Endothelial cell of hepatic sinusoid (primary cell): ENCODE data around the gene ARMC12.
"Not testable (repeated sequence)": the region's sequence is repeated elsewhere in the genome, so short reads cannot be mapped to it uniquely, and the experiment has no call there.

Experiments used
- in situ Hi-C: cut with HindIII; loops from 2 replicates; pipeline ENCODE4 v1.10.0; 2017; ENCODE audit warnings: low sequenced_read_pairs

ARMC12 gene

GRCh38 chr6:35734319-35734718 is 2.5 kb upstream of the ARMC12 start:
- in situ Hi-C loops = not testable (repeated sequence)

DNA sequence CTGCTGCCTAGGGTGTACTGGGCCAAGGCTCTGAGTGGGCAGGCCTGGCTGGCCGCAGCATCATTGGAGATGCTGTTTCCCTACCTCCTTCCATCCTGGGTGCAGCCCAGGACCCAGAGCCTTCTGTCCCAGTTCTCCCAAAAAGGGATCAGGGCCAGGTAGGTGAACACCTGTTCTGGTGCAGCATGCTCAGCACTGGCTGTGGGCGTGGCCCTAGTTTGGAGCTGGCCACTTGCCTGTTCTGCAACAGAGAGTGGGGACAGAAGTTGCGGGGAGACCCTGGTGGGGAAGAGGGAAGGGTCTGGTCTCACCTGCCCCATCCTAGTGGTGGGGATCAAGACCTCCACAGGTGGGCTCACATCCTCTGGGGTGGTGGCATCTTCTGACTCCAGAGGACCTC is 1.4 kb upstream of the ARMC12 start:
- in situ Hi-C loops = no loop called here

- in situ Hi-C loops = no loop called here
These were observed 458 bp upstream of the ARMC12 start for GRCh38 chr6:35736253-35736894.

- in situ Hi-C loops = no loop called here
These were observed 780 bp downstream of the ARMC12 start for GRCh38 chr6:35737413-35738211.

DNA sequence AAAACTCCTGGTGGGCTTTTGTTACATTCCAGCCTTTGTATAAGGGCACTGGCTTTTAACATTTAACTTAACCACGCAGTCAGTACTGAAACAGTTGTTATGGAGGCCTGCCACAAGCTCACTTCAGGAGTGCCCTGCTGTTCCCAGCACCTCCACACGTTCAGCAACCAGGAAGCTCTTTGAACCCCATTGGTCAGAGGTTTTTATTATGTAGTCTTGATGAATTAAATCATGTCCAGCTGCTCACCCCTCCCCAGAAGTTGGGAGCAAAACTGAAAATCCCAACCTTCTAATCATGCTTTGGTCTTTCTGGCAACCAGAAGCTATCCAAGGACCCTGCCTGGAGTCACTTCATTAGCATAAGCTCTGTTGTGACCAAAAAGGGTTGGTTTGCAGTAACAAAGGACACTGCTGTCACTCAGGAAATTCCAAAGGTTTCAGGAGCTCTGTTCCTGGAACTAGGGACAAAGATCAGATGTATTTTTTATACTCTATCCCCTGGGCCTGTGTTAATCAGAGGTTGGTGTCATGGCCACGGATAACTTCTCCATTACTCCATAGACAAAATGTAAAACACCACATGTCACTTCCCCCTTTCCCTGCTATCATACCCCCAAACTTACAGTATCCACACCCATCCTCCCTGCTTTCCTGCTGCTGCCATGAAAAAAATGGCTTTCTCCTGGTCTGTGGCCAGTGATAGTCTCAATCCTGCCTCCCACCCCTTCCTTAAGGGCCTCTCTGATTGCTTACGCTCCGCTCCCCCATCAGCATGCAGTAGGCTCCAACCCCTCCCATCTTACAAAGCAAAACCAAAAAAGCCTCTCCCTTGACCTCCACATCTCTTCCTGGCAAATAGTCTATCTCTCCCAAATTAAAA is 3.1 kb downstream of the ARMC12 start:
- in situ Hi-C loops = no loop called here

DNA sequence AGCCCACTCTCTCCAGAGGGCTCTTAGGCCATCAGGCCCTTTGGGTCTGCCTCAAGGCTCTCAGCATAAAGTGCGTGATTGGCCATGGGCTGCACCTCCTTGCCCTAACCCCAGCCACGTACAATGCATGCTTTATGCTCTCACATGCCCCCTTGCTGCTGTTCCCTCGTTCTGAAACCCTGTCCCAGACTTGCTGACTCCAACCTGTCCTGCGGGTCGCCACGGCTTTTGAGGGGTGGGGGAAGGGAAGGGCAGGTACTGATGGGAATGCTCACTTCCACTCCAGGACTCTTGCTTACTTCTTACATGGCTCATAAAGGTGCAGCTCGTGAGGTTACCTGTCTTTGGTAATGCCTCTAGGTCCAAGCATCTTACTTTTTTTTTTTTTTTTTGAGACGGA is 6.0 kb downstream of the ARMC12 start:
- in situ Hi-C loops = no loop called here

DNA sequence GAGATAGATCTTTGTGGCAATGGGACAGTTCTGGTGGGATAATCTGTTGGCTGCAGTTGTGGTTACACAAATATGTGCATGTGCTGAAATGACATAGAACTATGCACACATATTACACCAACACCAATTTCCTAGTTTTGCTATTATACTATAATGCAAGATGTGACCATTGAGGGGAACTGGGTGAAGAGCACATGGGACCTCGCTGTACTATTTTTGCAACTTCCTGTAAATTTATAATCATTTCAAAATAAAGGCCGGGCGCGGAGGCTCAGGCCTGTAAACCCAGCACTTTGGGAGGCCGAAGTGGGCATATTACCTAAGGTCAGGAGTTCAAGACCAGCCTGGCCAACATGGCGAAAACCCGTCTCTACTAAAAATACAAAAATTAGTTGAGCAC is 8.7 kb downstream of the ARMC12 start:
- in situ Hi-C loops = no loop called here

DNA sequence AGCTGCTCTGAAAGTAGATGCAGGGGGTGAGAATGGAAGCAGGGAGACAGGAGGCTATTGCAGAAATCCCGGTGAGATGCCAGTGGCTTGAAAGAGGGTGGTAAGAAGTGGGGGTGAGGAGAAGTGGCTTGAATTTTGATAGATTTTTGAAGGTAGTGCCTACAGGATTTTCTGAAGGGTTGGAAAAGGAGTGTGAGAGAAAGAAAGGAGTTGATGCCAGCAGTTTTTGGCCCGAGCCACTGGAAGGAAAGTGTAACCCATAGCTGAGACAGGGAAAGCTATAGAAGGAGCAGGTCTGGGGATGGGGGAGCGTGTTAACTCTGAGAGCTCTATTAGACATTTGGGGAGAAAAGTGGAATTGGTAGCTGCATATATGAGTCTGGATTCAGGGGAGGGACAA is 9.7 kb downstream of the ARMC12 start:
- in situ Hi-C loops = no loop called here

- in situ Hi-C loops = no loop called here
These were observed 11.0 kb downstream of the ARMC12 start for GRCh38 chr6:35747877-35748276.

- in situ Hi-C loops = loop anchor here (5.0 kb wide), 1 partner anchor 47 kb away; the partner anchor contains the start of gene CLPS
These were observed 13.7 kb downstream of the ARMC12 start for GRCh38 chr6:35750557-35750956.

DNA sequence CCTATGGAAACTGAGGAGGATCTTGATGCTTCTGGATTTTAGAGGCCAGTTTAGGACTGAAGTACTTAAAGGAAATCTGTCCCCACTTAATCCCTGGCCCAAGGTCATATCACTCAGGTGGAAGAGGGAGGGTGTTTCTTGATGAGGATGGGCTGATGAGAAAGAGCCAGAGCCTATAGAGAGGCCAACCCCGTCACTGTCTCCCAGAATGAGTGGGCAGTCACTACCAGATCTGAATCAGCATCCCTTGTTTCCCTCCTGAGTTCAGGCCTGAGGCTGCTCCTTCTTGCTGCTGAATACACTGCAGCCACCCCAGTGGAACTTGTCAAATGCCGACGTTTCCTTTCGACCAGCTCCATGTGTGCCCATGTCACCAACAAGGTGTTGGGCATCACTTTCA is 14.8 kb downstream of the ARMC12 start:
- in situ Hi-C loops = loop anchor here (5.0 kb wide), 1 partner anchor 46 kb away; the partner anchor contains the start of gene CLPS

- in situ Hi-C loops = loop anchor here (5.0 kb wide), 1 partner anchor 45 kb away; the partner anchor contains the start of gene CLPS
These were observed 15.5 kb downstream of the ARMC12 start for GRCh38 chr6:35752330-35752729.

DNA sequence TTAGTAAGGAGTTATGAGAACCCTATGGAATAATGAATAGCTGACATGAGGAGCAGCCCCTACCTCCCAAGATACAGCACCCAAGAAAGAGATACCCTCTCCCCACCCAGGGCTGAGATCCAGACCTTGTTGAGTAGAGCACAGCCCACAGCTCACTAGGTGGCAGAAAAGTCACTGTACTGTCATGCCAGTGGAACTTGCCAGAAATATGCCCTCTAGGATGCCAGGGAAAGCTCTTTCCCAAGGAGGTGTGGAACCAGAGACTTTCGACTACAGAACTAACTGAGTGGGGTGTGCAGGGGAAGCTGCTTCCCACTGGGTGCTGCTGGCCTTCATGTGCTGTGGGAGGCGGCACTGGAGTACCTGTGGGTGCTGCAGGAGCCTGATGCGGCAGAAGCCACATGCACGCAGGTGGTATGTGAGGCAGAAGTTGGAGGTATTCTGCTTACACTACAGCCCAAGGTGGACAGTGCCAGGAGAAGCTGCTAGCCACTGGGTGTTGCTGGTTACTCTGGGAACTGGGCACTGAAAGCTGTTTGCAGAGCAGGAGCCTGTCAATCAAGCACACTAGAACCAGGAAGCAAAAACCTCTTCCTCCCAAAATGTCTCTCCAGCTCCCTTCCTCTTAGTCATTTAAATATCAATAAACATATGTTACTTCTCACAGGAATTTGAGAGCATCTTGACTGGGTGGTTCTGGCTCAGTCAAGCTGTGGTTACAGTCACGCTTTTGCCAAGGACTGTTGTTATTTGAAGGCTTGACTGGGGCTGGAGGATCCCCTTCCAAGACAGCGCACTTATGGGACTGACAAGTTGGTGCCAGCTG is 17.8 kb downstream of the ARMC12 start:
- in situ Hi-C loops = loop anchor here (5.0 kb wide), 1 partner anchor 43 kb away; the partner anchor contains the start of gene CLPS

DNA sequence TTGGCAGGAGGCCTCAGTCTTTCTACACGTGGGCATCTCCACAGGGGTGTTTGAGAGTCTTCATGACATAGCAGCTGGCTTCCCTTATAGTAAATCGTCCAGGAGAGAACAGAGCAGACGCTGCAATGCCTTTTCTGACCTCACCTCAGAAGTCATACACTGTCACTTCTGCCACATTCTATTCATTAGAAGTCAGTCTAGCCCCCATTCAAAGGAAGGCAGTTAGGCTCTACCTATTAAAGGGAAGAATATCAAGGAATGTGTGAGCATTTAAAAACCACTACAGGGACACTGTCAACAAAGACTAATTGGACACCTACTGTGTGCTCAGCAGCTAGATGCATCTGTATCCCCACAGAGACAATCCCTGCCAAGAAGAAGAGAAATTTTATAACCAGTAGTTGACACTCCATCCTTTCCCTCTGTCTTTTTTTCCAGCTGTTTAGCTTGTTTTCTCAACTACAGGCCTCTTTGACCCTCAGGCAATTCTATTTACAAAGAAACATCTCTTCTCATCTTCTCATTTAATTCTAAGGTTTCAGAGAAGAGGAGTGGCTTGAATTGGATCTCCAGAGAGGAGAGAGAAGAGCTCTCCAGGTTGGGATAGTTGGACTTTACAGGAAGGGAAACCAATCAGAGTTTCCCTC is 18.6 kb downstream of the ARMC12 start:
- in situ Hi-C loops = no loop called here

DNA sequence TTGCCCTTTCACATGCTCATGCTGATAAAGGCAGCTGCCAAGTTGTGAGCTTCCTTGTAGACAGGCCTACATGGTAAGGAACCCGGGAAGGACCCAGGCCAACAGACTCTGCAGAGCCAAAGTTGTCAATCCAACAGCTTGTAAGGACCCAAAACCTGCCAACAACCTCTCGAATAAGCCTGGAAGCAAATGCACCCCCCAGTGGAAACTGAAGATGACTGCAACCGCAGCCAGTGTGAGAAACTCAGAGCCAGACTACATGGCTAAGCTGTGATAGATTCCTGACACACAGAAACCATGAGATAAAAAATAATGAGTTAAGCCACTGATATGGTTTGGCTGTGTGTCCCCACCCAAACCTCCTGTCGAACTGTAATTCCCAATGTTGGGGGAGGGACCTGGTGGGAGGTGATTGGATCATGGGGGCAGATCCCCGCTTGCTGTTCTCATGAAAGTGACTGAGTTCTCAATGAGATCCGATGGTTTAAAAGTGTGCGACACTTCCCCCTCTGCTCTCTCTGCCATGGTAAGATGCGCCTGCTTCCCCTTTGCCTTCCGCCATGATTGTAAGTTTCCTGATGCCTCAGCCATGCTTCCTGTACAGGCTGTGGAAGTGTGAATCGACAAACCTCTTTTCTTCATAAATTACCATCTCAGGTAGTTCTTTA is 20.8 kb downstream of the ARMC12 start:
- in situ Hi-C loops = no loop called here

DNA sequence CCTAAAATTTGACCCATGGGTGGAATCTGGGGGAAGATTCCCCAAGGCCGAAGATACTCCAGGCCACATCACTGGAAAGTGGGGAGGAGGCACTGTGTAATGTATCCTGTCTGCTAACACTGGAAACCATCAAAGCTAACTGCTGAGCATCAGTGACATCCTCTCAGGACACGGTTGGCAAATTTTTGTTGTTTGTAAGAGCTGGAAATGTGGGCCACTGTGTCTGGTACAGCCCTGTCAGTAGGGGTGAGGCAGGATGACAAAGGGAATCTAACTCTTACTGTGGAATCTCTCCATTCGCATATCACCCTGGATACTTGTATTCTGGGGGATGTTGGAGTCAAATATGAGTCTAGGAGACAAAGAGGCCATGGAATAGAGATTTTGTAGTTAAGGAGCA is 22.6 kb downstream of the ARMC12 start:
- in situ Hi-C loops = no loop called here

DNA sequence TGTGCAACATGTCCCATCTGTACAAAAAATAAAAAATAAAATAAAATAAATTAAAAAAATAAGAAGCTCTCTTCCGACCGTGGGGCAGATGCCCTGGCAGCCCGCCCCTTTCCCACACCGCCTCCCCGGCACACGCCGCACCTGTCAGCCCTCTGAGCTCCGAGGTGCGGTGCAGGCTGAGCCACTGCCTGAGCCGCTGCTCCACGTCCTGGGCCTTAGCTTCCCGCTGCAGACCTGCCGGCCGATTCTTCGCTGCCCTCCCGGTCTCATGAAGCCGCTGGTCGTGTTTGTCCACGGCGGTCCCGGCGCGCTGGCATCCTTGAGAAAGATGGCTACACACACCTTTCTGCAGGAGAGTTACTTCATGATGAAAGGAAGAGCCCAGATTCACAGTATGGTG is 28.9 kb downstream of the ARMC12 start:
- in situ Hi-C loops = no loop called here

- in situ Hi-C loops = no loop called here
These were observed 32.4 kb downstream of the ARMC12 start for GRCh38 chr6:35769211-35769610.

DNA sequence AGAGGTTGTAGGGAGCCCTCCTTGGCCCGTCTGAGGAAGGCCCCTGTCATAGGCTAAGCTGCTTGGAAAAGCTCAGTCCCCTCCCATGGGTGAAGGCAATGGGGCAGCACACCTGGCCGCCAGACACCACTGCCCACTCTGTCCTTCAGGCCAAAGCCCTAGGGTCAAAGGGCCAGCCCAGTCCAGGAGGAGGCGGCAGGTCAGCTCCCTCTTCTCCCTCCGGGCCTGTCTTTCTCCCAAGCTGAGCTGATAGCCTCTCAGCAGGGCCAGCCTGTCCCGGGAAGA is 34.5 kb downstream of the ARMC12 start:
- in situ Hi-C loops = no loop called here
